ENCODE data around the gene TPGS2.
"Not testable (repeated sequence)": the region's sequence is repeated elsewhere in the genome, so short reads cannot be mapped to it uniquely, and the experiment has no call there.

Gene TPGS2

GRCh38 chr18:36828630-36829361 lies at the start of gene TPGS2, which contains the start of gene KIAA1328:
Gene TPGS2, minus strand, starts transcription at chr18:36829002. Its CDS starts 235 bp downstream, at chr18:36828767.
Gene KIAA1328, plus strand, starts transcription at chr18:36829127. Its CDS starts 12 bp downstream, at chr18:36829139.
- peak; percentile 64 to 80 (median 69) for DNase-seq (ENCODE audit: low read depth in 2 of 3, low spot score in 2 of 3)

DNA sequence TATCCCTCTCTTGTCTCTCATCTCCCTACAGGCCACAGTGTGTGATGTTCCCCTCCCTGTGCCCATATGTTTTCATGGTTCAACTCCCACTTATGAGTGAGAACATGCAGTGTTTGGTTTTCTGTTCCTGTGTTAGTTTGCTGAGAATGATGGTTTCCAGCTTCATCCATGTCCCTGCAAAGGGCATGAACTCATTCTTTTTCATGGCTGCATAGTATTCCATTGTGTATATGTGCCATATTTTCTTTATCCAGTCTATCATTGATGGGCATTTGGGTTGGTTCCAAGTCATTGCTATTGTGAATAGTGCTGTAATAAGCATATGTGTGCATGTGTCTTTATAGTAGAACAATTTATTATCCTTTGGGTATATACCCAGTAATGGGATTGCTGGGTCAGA lies 45.0 kb upstream of the TPGS2 start:
- DNase-seq (ENCODE audit: low read depth in 2 of 3, low spot score in 2 of 3), result not testable (repeated sequence)

DNA sequence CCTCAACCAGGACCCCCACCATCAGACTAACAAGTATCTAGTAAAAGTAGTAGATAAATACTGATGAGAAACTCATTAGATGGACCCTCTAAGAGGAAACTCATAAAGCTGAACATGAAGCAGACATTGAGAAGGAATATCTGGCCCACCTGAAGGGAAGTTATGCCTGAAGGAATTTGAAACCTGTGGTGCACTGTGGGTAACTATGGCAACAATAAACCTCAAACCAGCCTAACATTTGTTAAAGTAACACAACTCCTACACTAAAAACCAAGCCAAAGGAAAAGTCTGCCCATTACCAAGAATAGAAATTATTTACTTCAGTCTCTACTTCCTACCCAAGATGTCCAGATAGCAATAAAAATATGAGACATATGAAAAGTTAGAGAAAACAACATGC lies 43.5 kb upstream of the TPGS2 start:
- no peak for DNase-seq (ENCODE audit: low read depth in 2 of 3, low spot score in 2 of 3)

- no peak for DNase-seq (ENCODE audit: low read depth in 2 of 3, low spot score in 2 of 3)
Measured at GRCh38 chr18:36871801-36872200, 43.0 kb upstream of the TPGS2 start.

- DNase-seq (ENCODE audit: low read depth in 2 of 3, low spot score in 2 of 3), result no peak
Measured at GRCh38 chr18:36867056-36867455, 38.3 kb upstream of the TPGS2 start.

GRCh38 chr18:36862182-36862581 lies 33.4 kb upstream of the TPGS2 start:
- no peak for DNase-seq (ENCODE audit: low read depth in 2 of 3, low spot score in 2 of 3)

DNA sequence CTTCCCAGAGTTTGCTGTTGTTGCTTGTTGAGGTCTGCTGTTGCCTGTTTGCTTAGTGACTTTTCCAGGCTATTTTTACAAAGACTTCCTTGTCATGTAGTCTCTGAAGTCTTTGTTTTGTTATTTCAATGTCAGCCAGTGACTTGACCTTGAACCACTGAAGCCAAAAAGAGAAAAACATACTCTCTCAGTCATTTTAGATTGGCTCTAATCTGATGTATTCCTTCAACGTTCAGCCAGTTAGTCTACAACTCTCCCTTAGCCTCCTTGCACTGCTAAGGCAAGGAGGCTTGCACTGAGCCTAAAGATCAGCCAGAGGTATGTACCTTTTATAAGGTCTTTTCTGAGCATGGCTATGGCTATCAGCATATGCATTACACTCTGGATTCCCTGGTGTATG lies 28.0 kb upstream of the TPGS2 start:
- no peak for DNase-seq (ENCODE audit: low read depth in 2 of 3, low spot score in 2 of 3)

- no peak for DNase-seq (ENCODE audit: low read depth in 2 of 3, low spot score in 2 of 3)
Measured at GRCh38 chr18:36851202-36851590, 22.4 kb upstream of the TPGS2 start.

DNA sequence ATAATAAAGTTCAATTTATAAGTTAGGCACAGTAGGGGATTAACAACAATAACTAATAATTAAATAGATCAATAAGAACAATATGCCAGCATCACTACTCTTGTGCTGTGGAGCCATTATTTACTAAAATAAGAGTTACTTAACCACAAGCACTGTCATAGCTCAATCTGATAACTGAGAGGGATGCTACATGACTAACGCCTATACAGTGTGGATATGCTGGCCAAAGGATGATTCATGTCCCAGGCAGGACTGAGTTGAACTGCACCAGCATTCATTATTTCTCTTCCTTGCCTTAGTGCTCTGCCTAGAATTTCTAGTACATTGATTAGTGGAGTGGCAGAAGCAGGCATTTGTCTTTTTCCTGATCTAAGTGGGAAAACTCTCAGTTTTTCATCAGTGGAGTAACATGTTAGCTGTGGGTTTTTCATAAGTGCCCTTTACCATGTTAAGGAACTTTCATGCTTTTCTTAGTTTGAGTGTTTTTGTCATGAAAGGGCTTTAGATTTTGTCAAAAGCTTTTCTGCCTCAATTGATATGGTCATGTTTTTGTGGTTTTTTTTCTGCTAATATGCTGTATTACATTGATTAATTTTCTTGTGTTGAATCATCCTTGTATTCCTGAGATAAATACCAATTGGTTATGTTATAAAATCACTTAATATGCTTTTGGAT lies 21.9 kb upstream of the TPGS2 start:
- no peak for DNase-seq (ENCODE audit: low read depth in 2 of 3, low spot score in 2 of 3)

- no peak for DNase-seq (ENCODE audit: low read depth in 2 of 3, low spot score in 2 of 3)
Measured at GRCh38 chr18:36849288-36850006, 20.6 kb upstream of the TPGS2 start.

DNA sequence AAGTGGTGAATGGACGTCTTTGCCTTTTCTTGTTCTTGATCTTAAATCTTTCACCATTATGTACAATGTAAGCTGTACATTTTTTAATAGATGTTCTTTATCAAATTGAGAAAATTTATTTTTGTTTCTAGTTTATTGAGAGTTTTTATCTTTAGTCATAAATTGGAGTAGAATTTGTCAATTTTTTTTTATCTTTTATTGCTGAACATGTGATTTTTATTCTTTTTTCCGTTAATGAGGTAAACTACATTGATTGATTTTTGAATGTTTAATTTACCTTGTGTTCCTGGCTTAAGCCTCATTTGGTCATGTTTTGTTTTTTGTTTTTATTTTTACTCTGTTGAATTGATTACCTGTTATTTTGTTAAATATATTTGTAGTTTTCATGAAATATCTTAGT lies 19.8 kb upstream of the TPGS2 start:
- DNase-seq (ENCODE audit: low read depth in 2 of 3, low spot score in 2 of 3), result no peak

DNA sequence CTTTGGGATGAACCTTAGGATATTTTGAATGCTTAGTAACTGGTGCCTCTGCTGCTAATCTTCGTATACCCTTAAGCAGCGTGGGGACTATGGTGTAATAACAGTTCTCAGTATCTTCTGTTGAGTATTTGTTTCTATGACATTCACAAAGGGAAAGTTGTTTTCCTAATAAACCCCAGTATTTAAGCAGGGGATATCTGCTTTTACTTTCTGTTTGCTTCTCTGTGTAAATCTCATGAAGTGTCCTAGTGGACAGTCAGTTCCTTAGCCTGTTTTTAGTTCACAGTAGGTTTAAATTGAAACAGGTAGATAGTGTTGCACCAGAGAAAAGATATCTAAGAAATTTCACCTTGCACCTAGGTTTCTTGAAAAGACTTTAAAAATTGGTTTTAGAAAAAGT lies 15.0 kb upstream of the TPGS2 start:
- no peak for DNase-seq (ENCODE audit: low read depth in 2 of 3, low spot score in 2 of 3)

DNA sequence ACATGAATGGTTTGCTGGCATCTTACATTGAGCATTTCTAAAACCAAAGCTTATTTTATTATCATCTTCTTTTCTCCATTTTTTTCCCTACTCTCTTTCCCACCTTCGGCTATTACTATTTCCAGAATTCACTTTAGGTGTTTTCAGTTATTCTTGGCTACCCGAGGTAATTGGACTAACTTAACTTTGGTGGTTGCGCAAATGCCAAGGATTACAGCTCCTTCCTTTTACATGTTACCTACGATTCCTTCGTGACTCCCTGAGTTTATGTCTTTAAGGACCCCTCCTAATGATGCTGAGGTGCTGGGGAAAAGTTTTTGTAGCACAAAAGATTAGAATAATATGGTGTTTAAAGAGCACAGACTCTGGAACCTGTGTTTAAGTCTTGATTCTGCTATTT lies 14.4 kb upstream of the TPGS2 start:
- no peak for DNase-seq (ENCODE audit: low read depth in 2 of 3, low spot score in 2 of 3)

GRCh38 chr18:36839835-36840234 lies 11.0 kb upstream of the TPGS2 start:
- DNase-seq (ENCODE audit: low read depth in 2 of 3, low spot score in 2 of 3), result no peak

GRCh38 chr18:36835927-36836326 lies 7.1 kb upstream of the TPGS2 start:
- no peak for DNase-seq (ENCODE audit: low read depth in 2 of 3, low spot score in 2 of 3)

DNA sequence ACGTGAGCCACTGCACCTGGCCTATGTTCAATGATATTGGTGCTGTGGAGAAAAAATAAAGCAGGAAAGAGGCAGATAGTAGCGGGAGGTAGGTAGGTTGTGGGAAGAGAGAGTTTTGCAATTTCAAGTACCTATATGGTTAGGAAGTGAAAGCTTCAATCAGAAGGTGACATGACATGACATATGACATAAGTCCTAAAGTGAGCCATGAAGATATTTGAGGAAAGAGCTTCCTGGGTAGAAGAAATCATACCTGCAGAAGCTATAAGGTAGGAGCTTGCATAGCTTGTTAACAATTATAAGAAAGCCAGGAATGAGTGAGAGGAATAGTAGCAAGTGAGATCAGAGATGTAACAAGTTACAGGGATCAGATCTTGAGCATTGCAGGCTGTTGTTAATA lies 4.3 kb upstream of the TPGS2 start:
- no peak for DNase-seq (ENCODE audit: low read depth in 2 of 3, low spot score in 2 of 3)

GRCh38 chr18:36831139-36831538 lies 2.3 kb upstream of the TPGS2 start:
- no peak for DNase-seq (ENCODE audit: low read depth in 2 of 3, low spot score in 2 of 3)

- no peak for DNase-seq (ENCODE audit: low read depth in 2 of 3, low spot score in 2 of 3)
Measured at GRCh38 chr18:36830158-36830495, 1.3 kb upstream of the TPGS2 start.

DNA sequence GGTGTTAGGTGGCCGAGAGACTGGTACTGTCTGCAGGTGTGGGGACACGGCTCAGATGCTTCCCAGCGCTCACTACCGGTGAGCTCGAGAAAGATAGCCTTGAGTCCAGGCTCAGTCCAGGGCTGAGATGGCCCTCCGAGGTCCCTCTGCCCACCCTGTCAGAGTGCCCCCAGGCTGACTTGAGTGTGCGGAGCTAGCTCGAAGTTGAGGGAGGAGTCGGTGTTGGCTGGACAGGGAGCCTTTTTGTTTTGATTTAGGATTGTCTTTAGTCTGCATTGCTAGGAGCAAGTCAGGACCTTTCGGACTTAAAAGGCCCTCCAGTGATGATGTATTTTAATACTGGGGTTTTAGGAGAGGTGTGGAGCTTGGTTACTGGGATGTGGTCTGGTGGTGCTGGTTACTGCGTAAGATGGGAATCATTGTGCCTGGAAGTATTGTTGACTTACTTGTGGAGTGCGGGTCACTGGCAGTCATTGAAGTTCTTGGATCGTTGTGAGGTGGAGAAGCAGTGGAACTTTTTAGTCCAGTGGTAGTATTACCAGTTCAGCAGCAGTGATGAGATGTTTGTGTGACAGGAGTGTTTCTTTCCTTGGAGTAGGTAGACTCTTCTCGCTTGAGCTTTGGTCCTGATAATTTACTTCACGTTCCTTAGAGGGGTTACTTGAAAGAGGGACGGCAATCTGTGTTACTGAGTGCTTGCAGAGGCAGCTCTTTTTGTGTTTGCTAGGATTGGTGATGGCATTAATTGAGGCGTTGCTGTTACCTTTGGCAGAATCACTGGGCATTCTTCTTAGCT lies 758 bp upstream of the TPGS2 start:
- no peak for DNase-seq (ENCODE audit: low read depth in 2 of 3, low spot score in 2 of 3)

DNA sequence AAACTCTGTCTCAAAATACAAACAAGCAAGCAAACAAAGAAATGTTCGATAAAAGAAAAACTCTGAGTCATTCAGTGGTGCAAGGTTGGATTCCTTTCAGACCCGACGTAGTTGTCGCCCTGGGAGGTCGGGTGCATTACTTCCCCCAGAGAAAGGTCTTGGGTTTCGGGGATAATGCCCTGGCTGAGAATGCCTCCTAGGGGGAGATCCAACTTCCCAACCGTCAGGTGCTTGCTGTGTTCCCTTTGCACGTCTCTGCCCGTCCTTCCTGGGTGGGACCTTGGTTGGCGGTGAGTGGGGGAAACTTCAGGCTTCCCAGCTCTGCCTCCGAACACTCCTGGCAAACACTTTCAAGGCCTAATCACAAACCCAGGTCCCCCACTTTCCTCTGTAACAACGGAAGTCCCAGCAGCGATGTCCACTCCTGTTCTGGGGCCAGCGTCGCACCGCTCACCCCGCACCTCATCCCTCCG lies 609 bp downstream of the TPGS2 start:
- peak in 1 of 3 experiments; percentile 12 for DNase-seq (ENCODE audit: low read depth in 2 of 3, low spot score in 2 of 3)

GRCh38 chr18:36826556-36826955 lies 2.2 kb downstream of the TPGS2 start:
- DNase-seq (ENCODE audit: low read depth in 2 of 3, low spot score in 2 of 3), result no peak

Data from activated CD8-positive, alpha-beta memory T cell treated with anti-CD3 and anti-CD28 coated beads for 48 hours (primary cell).